ENCODE results near the gene SLC8A2. TPM values are rescaled to one million over a fixed set of nuclear protein-coding genes. Genes with fewer than 3 reads are reported as not detected.

SLC8A2 gene
- total and polyA plus RNA-seq, 2 of the 4 experiments (the other 2 are of a cell fraction), result 0.05 TPM; not detected in 1

DNA sequence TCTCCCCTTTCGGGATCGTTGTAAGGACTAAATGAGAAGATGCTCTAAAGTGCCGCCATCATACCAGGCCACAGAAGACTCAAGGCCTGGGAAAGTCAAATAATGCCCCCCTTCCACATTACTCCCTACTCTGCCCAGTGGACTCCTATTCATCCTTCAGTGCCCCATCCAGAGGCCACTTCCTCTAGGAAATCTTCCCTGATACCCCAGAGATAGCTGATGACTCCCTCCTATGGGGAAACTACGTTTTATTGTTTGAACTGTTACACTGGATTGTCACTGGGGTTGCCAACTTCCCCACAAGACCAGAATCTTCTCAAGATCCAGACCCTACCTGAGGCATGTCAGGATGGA is 66.5 kb downstream of the SLC8A2 start:
- no peak for TF ChIP-seq FOS (IDR thresholded peaks at IDR 0.05; ENCODE audit: low read depth, low read length)
- no peak for TF ChIP-seq POLR2A (IDR thresholded peaks at IDR 0.05; ENCODE audit: low read depth, low read length)
- no peak for TF ChIP-seq MAZ (IDR thresholded peaks at IDR 0.05; ENCODE audit: borderline replicate concordance, low read depth, low read length)
- TF ChIP-seq, protein P1, sequence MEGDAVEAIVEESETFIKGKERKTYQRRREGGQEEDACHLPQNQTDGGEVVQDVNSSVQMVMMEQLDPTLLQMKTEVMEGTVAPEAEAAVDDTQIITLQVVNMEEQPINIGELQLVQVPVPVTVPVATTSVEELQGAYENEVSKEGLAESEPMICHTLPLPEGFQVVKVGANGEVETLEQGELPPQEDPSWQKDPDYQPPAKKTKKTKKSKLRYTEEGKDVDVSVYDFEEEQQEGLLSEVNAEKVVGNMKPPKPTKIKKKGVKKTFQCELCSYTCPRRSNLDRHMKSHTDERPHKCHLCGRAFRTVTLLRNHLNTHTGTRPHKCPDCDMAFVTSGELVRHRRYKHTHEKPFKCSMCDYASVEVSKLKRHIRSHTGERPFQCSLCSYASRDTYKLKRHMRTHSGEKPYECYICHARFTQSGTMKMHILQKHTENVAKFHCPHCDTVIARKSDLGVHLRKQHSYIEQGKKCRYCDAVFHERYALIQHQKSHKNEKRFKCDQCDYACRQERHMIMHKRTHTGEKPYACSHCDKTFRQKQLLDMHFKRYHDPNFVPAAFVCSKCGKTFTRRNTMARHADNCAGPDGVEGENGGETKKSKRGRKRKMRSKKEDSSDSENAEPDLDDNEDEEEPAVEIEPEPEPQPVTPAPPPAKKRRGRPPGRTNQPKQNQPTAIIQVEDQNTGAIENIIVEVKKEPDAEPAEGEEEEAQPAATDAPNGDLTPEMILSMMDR (conservative IDR thresholded peaks at IDR 0.05; ENCODE audit: low read depth, low read length), result no peak
- TF ChIP-seq RFX5 (IDR thresholded peaks at IDR 0.05; ENCODE audit: low read depth, low read length), result no peak
- TF ChIP-seq BHLHE40 (IDR thresholded peaks at IDR 0.05; ENCODE audit: low read depth, low read length), result no peak
- no peak for TF ChIP-seq SMC3 (IDR thresholded peaks at IDR 0.05; ENCODE audit: low read depth, low read length)
- no peak for TF ChIP-seq RAD21 (IDR thresholded peaks at IDR 0.05; ENCODE audit: low read length)
- no peak for TF ChIP-seq CHD1 (IDR thresholded peaks at IDR 0.05; ENCODE audit: low read depth, low read length)
- dilution Hi-C loops (cut with HindIII; ENCODE audit: low sequenced_read_pairs, unreplicated experiment) (no loop called here), intact Hi-C loops (cut with micrococcal nuclease) (no loop called here), in situ Hi-C loops (cut with MboI; ENCODE audit: low sequenced_read_pairs) (no loop called here)
- Histone ChIP-seq H3K9me3 (ENCODE audit: control insufficient read depth, insufficient read depth, low read length) (no peaks in the 10 kb centered on the region), H4K5ac (ENCODE audit: low read depth, low read length) (no peak overlapping the region), H2AFZ (replicated peaks; ENCODE audit: low read length, poor library complexity) (no peak overlapping the region), H2BK120ac (ENCODE audit: low read depth, low read length) (no peak overlapping the region), H4K8ac (ENCODE audit: low read depth in 2 of 2, low read length in 2 of 2) (no peak overlapping the region), H3K9ac (ENCODE audit: low read depth, low read length) (no peak overlapping the region), H4K20me1 (ENCODE audit: insufficient read depth, low read length) (peaks cover 8% of the 10 kb centered on the region; the same call in 1 of the 2 replicates), H2BK20ac (ENCODE audit: low read depth, low read length) (no peak overlapping the region), H2BK15ac (ENCODE audit: low read depth, low read length) (no peak overlapping the region), H3K27me3 (ENCODE audit: control insufficient read depth, insufficient read depth, low read length) (no peaks in the 10 kb centered on the region), H3K4me1 (ENCODE audit: control insufficient read depth, insufficient read depth, low read length) (no peaks in the 10 kb centered on the region), H3K23ac (ENCODE audit: low read depth, low read length) (no peak overlapping the region), H2BK5ac (ENCODE audit: low read depth, low read length, poor library complexity, severe bottlenecking) (no peak overlapping the region), H4K91ac (ENCODE audit: insufficient read depth, low read depth, low read length) (no peak overlapping the region), H2AK9ac (replicated peaks; ENCODE audit: low read depth, low read length, poor library complexity) (no peak overlapping the region), H3K14ac (replicated peaks; ENCODE audit: low read depth, low read length) (no peak overlapping the region), H2AK5ac (ENCODE audit: low read depth, low read length) (no peak overlapping the region), H3K9me1 (ENCODE audit: insufficient read depth, low read length) (0 out of 2 replicates have a peak, but pooled peaks cover 6% of the 10 kb centered on the region), H3K4me3 (ENCODE audit: insufficient read depth, low read depth, low read length) (no peak overlapping the region), H3K36me3 (ENCODE audit: control insufficient read depth, insufficient read depth, low read length) (peaks cover 27% of the 10 kb centered on the region), H3K56ac (ENCODE audit: extremely low read depth, insufficient read depth, low read length) (no peak overlapping the region), H3K18ac (ENCODE audit: low read depth, low read length) (no peak overlapping the region), H3K4me2 (ENCODE audit: low read depth, low read length) (no peak overlapping the region), H3K27ac (ENCODE audit: insufficient read depth, low read length) (no peak overlapping the region), H3K79me1 (ENCODE audit: low read depth in 1 of 2, low read length in 2 of 2) (no peaks in the 10 kb centered on the region), H3K4ac (ENCODE audit: low read depth, low read length) (no peak overlapping the region)
- ChIA-PET CTCF (no interaction called here), POLR2A (ENCODE audit: unreplicated experiment) (no interaction called here)
- DNase-seq (no peak), ATAC-seq (ENCODE audit: low read depth) (no peak)
- no TSS peak for BruUV-seq (replicated peaks)
- WGBS, 2 experiments (ENCODE audit: extremely low coverage in 2 of 2, insufficient read length in 1 of 2), result no CpG with 5 or more reads among the region's 4 CpGs

All from IMR-90 (cell line).